ENCODE measurements around the gene ZNF185.

ZNF185 gene

GRCh38 chrX:152937236-152937635, 39.4 kb downstream of the ZNF185 start:
- no peak overlapping the region for H2BK12ac ChIP-seq (ENCODE audit: low read length)
- no peaks in the 10 kb centered on the region for H3K4me1 ChIP-seq (ENCODE audit: control insufficient read depth in 2 of 2, insufficient read depth in 1 of 2, low read depth in 1 of 2, low read length in 2 of 2)
- H3K27ac ChIP-seq (replicated peaks; ENCODE audit: low read length): no peak overlapping the region
- no peak overlapping the region for H4K91ac ChIP-seq (ENCODE audit: low read depth, low read length, poor library complexity)
- no peaks in the 10 kb centered on the region for H3K9me3 ChIP-seq (replicated peaks in 1 of 2; ENCODE audit: control insufficient read depth in 2 of 2, insufficient read depth in 1 of 2, low read depth in 1 of 2, low read length in 2 of 2)
- WGBS, 2 donors (ENCODE audit: extremely low coverage in 2 of 2, insufficient read length in 2 of 2, insufficient replicate concordance in 1 of 2): no CpG with 5 or more reads among the region's 9 CpGs
- H3K36me3 ChIP-seq (replicated peaks in 1 of 2; ENCODE audit: control insufficient read depth in 2 of 2, insufficient read depth in 2 of 2, low read length in 2 of 2): no peaks in the 10 kb centered on the region
- no peak overlapping the region for H2BK120ac ChIP-seq (ENCODE audit: low read depth, low read length)
- no peak overlapping the region for H3K18ac ChIP-seq (ENCODE audit: low read length)
- H3K79me1 ChIP-seq (ENCODE audit: low read depth, low read length): no peaks in the 10 kb centered on the region
- no peak overlapping the region for H3K14ac ChIP-seq (ENCODE audit: low read length)
- H3K9ac ChIP-seq (ENCODE audit: low read depth, low read length, poor library complexity): no peak overlapping the region
- H3K4ac ChIP-seq (ENCODE audit: low read length): no peak overlapping the region
- no peak overlapping the region for H4K8ac ChIP-seq (ENCODE audit: low read depth, low read length)
- H2BK5ac ChIP-seq (ENCODE audit: low read length): no peak overlapping the region
- H3K4me2 ChIP-seq (ENCODE audit: insufficient read depth, low read length, poor library complexity, severe bottlenecking): no peak overlapping the region
- no peak overlapping the region for H3K23ac ChIP-seq (ENCODE audit: low read depth, low read length, poor library complexity)
- no peak overlapping the region for H3K4me3 ChIP-seq (ENCODE audit: low read length in 2 of 2)
- peaks cover 0 to 48% (median 0%) of the 10 kb centered on the region in 3 experiments for H3K27me3 ChIP-seq (ENCODE audit: control insufficient read depth in 3 of 3, insufficient read depth in 3 of 3, low read depth in 1 of 3, low read length in 3 of 3)
- no peak for DNase-seq (ENCODE audit: low spot score)
- H2AK5ac ChIP-seq (ENCODE audit: low read depth, low read length): no peak overlapping the region
- no peak overlapping the region for H2AFZ ChIP-seq (ENCODE audit: low read length)
- H2BK15ac ChIP-seq (ENCODE audit: low read length): no peak overlapping the region

DNA sequence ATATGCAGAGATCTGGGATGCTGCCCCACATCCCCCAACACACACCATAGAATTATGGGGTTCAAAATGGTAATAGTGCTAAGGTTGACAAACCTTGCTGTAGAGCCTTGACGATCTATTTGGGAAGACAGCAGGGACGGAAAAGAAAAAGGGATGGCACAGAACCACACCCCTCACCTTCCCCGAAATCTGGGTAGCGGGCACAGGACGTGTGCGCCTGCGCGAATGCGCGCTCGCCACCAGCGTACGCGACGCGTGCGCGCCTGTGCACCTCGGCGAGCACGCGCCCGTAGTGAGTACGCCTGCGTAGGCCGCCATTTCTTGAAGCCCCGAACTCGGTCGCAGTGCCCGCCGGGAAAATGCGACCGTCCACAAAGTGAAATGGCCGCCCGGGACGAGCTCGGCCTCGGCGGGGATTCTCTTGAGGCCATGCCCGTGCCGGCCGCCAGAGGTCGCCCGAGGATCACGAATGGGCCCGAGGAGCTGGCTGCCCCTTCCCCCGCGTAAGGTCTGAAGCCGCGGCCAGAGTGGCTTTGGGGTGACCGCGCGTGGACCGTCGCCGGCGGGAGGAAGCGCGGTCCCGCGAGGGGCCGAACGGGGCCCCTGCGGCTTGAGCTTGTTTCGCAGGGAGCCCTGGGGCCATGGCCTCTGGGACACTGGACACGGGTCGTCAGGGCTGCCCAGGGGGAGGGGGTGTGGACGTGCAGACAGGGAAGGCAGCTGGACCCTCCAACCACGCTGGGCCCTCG, 43.6 kb downstream of the ZNF185 start:
- Histone ChIP-seq H3K4me1 (ENCODE audit: control insufficient read depth in 2 of 2, insufficient read depth in 1 of 2, low read depth in 1 of 2, low read length in 2 of 2) (no peaks in the 10 kb centered on the region), H2BK5ac (ENCODE audit: low read length) (no peak overlapping the region), H4K8ac (ENCODE audit: low read depth, low read length) (no peak overlapping the region), H3K14ac (ENCODE audit: low read length) (no peak overlapping the region), H3K4me3 (ENCODE audit: low read length in 2 of 2) (peak overlapping the region; percentile 69 to 79), H4K91ac (ENCODE audit: low read depth, low read length, poor library complexity) (no peak overlapping the region), H2BK15ac (ENCODE audit: low read length) (no peak overlapping the region), H2AK5ac (ENCODE audit: low read depth, low read length) (no peak overlapping the region), H3K36me3 (replicated peaks in 1 of 2; ENCODE audit: control insufficient read depth in 2 of 2, insufficient read depth in 2 of 2, low read length in 2 of 2) (peaks cover 0 to 2% of the 10 kb centered on the region in 2 donors), H2BK120ac (ENCODE audit: low read depth, low read length) (no peak overlapping the region), H3K18ac (ENCODE audit: low read length) (peak overlapping the region; percentile 91), H3K27me3 (ENCODE audit: control insufficient read depth in 3 of 3, insufficient read depth in 3 of 3, low read depth in 1 of 3, low read length in 3 of 3) (peaks cover 0 to 21% (median 0%) of the 10 kb centered on the region in 3 experiments), H3K9me3 (replicated peaks in 1 of 2; ENCODE audit: control insufficient read depth in 2 of 2, insufficient read depth in 1 of 2, low read depth in 1 of 2, low read length in 2 of 2) (no peaks in the 10 kb centered on the region), H3K27ac (replicated peaks; ENCODE audit: low read length) (no peak overlapping the region), H3K4me2 (ENCODE audit: insufficient read depth, low read length, poor library complexity, severe bottlenecking) (peak overlapping the region; percentile 62), H3K79me1 (ENCODE audit: low read depth, low read length) (no peaks in the 10 kb centered on the region), H3K4ac (ENCODE audit: low read length) (no peak overlapping the region), H2BK12ac (ENCODE audit: low read length) (no peak overlapping the region), H3K9ac (ENCODE audit: low read depth, low read length, poor library complexity) (peak overlapping the region; percentile 91), H3K23ac (ENCODE audit: low read depth, low read length, poor library complexity) (no peak overlapping the region), H2AFZ (ENCODE audit: low read length) (peak overlapping the region; percentile 94)
- WGBS, 2 donors (ENCODE audit: extremely low coverage in 2 of 2, insufficient read length in 2 of 2, insufficient replicate concordance in 1 of 2): no CpG with 5 or more reads among the region's 70 CpGs
- peak; percentile 83 for DNase-seq (ENCODE audit: low spot score)

GRCh38 chrX:152942077-152942442, 44.2 kb downstream of the ZNF185 start:
- Histone ChIP-seq H3K9me3 (replicated peaks in 1 of 2; ENCODE audit: control insufficient read depth in 2 of 2, insufficient read depth in 1 of 2, low read depth in 1 of 2, low read length in 2 of 2) (no peaks in the 10 kb centered on the region), H2BK12ac (ENCODE audit: low read length) (no peak overlapping the region), H3K4me2 (ENCODE audit: insufficient read depth, low read length, poor library complexity, severe bottlenecking) (peak overlapping the region; percentile 62), H2AK5ac (ENCODE audit: low read depth, low read length) (no peak overlapping the region), H3K27ac (replicated peaks; ENCODE audit: low read length) (no peak overlapping the region), H4K91ac (ENCODE audit: low read depth, low read length, poor library complexity) (no peak overlapping the region), H3K36me3 (replicated peaks in 1 of 2; ENCODE audit: control insufficient read depth in 2 of 2, insufficient read depth in 2 of 2, low read length in 2 of 2) (peaks cover 0 to 2% of the 10 kb centered on the region in 2 donors), H2AFZ (ENCODE audit: low read length) (peak overlapping the region; percentile 94), H2BK120ac (ENCODE audit: low read depth, low read length) (no peak overlapping the region), H2BK5ac (ENCODE audit: low read length) (no peak overlapping the region), H3K79me1 (ENCODE audit: low read depth, low read length) (no peaks in the 10 kb centered on the region), H3K9ac (ENCODE audit: low read depth, low read length, poor library complexity) (peak overlapping the region; percentile 91), H3K23ac (ENCODE audit: low read depth, low read length, poor library complexity) (no peak overlapping the region), H2BK15ac (ENCODE audit: low read length) (no peak overlapping the region), H3K4ac (ENCODE audit: low read length) (no peak overlapping the region), H3K27me3 (ENCODE audit: control insufficient read depth in 3 of 3, insufficient read depth in 3 of 3, low read depth in 1 of 3, low read length in 3 of 3) (peaks cover 0 to 18% (median 0%) of the 10 kb centered on the region in 3 experiments), H4K8ac (ENCODE audit: low read depth, low read length) (no peak overlapping the region), H3K4me1 (ENCODE audit: control insufficient read depth in 2 of 2, insufficient read depth in 1 of 2, low read depth in 1 of 2, low read length in 2 of 2) (no peaks in the 10 kb centered on the region), H3K4me3 (ENCODE audit: low read length in 2 of 2) (peak overlapping the region; percentile 69 to 79), H3K18ac (ENCODE audit: low read length) (peak overlapping the region; percentile 91), H3K14ac (ENCODE audit: low read length) (no peak overlapping the region)
- no peak for DNase-seq (ENCODE audit: low spot score)
- no CpG with 5 or more reads among the region's 11 CpGs for WGBS, 2 donors (ENCODE audit: extremely low coverage in 2 of 2, insufficient read length in 2 of 2, insufficient replicate concordance in 1 of 2)

DNA sequence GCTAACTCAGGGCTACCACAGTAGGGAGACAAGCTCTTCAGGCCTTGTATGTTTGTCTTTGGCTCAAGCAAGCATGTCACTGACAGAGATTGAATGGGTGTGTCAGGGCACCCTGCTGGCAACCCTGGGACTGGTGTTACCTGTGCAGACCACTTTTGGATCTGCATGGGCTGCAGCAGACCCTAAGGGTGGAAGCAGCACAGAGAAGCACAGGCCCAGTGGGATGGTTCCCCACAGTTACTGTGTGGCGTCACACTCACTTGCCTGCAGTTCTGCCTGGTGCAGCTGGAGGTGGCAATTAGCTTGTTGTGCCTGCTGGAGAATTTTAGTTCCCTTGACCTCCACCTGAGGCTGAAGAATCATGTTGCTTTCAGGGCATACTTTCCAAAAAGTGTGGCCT, 46.0 kb downstream of the ZNF185 start:
- H3K79me1 ChIP-seq (ENCODE audit: low read depth, low read length): no peaks in the 10 kb centered on the region
- H3K27me3 ChIP-seq (ENCODE audit: control insufficient read depth in 3 of 3, insufficient read depth in 3 of 3, low read depth in 1 of 3, low read length in 3 of 3): peaks cover 0 to 11% (median 0%) of the 10 kb centered on the region in 3 experiments
- no peak overlapping the region for H4K8ac ChIP-seq (ENCODE audit: low read depth, low read length)
- H3K23ac ChIP-seq (ENCODE audit: low read depth, low read length, poor library complexity): no peak overlapping the region
- DNase-seq (ENCODE audit: low spot score): no peak
- H2AK5ac ChIP-seq (ENCODE audit: low read depth, low read length): no peak overlapping the region
- WGBS, 2 donors (ENCODE audit: extremely low coverage in 2 of 2, insufficient read length in 2 of 2, insufficient replicate concordance in 1 of 2): no CpG with 5 or more reads among the region's 1 CpG
- no peaks in the 10 kb centered on the region for H3K9me3 ChIP-seq (replicated peaks in 1 of 2; ENCODE audit: control insufficient read depth in 2 of 2, insufficient read depth in 1 of 2, low read depth in 1 of 2, low read length in 2 of 2)
- no peak overlapping the region for H2AFZ ChIP-seq (ENCODE audit: low read length)
- H3K9ac ChIP-seq (ENCODE audit: low read depth, low read length, poor library complexity): no peak overlapping the region
- no peak overlapping the region for H2BK15ac ChIP-seq (ENCODE audit: low read length)
- no peak overlapping the region for H3K4me2 ChIP-seq (ENCODE audit: insufficient read depth, low read length, poor library complexity, severe bottlenecking)
- no peak overlapping the region for H3K27ac ChIP-seq (replicated peaks; ENCODE audit: low read length)
- no peak overlapping the region for H4K91ac ChIP-seq (ENCODE audit: low read depth, low read length, poor library complexity)
- H2BK12ac ChIP-seq (ENCODE audit: low read length): no peak overlapping the region
- H2BK120ac ChIP-seq (ENCODE audit: low read depth, low read length): no peak overlapping the region
- H3K36me3 ChIP-seq (replicated peaks in 1 of 2; ENCODE audit: control insufficient read depth in 2 of 2, insufficient read depth in 2 of 2, low read length in 2 of 2): peaks cover 0 to 2% of the 10 kb centered on the region in 2 donors
- no peak overlapping the region for H3K18ac ChIP-seq (ENCODE audit: low read length)
- H3K4me3 ChIP-seq (ENCODE audit: low read length in 2 of 2): no peak overlapping the region
- no peaks in the 10 kb centered on the region for H3K4me1 ChIP-seq (ENCODE audit: control insufficient read depth in 2 of 2, insufficient read depth in 1 of 2, low read depth in 1 of 2, low read length in 2 of 2)
- no peak overlapping the region for H3K4ac ChIP-seq (ENCODE audit: low read length)
- H2BK5ac ChIP-seq (ENCODE audit: low read length): peak overlapping the region; percentile 53
- no peak overlapping the region for H3K14ac ChIP-seq (ENCODE audit: low read length)
